ENCODE data around the gene EFL1. TPM values are rescaled to one million over a fixed set of nuclear protein-coding genes. Genes with fewer than 3 reads are reported as not detected.

Gene EFL1
- total and polyA plus RNA-seq, 2 donors from 2014 or later = 9.2 to 16.6 TPM

DNA sequence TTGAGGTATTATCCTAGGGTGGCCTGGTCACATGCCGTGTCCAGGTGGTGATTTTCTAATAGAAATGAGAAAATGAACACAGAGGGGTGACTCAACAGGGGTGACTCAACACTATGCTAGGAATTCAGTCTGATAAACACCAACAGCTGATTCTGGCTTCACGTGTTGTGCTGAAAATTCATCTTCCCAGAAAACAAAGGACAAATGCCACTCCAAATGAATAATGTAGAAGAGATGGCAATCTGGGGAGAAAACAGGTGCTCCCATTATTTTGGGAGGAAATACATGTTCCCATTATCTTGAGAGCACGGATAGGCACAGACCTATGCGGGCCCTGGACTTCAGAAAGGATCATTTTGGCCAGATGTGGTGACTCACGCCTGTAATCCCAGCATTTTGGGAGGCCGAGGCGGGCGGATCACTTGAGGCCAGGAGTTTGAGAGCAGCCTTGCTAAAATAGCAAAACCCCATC, 115.5 kb downstream of the EFL1 start:
- no peak overlapping the region for H3K27ac ChIP-seq (ENCODE audit: low read depth in 2 of 2, low read length in 2 of 2)
- FAIRE-seq (no peak), DNase-seq (no peak)
- H3K9me3 ChIP-seq (ENCODE audit: control insufficient read depth in 2 of 3, insufficient read depth in 1 of 3, low read length in 3 of 3) = no peaks in the 10 kb centered on the region
- H3K4me3 ChIP-seq (ENCODE audit: low read length in 3 of 3) = no peak overlapping the region
- H3K4me1 ChIP-seq (ENCODE audit: control insufficient read depth in 2 of 3, insufficient read depth in 2 of 3, low read depth in 1 of 3, low read length in 3 of 3) = no peaks in the 10 kb centered on the region
- TF ChIP-seq, protein P1, sequence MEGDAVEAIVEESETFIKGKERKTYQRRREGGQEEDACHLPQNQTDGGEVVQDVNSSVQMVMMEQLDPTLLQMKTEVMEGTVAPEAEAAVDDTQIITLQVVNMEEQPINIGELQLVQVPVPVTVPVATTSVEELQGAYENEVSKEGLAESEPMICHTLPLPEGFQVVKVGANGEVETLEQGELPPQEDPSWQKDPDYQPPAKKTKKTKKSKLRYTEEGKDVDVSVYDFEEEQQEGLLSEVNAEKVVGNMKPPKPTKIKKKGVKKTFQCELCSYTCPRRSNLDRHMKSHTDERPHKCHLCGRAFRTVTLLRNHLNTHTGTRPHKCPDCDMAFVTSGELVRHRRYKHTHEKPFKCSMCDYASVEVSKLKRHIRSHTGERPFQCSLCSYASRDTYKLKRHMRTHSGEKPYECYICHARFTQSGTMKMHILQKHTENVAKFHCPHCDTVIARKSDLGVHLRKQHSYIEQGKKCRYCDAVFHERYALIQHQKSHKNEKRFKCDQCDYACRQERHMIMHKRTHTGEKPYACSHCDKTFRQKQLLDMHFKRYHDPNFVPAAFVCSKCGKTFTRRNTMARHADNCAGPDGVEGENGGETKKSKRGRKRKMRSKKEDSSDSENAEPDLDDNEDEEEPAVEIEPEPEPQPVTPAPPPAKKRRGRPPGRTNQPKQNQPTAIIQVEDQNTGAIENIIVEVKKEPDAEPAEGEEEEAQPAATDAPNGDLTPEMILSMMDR (IDR thresholded peaks at IDR 0.05; ENCODE audit: borderline replicate concordance, extremely low read depth, insufficient read depth) = no peak
- H3K9ac ChIP-seq (ENCODE audit: low read length in 3 of 3) = no peak overlapping the region
- intact Hi-C loops (cut with DNase I) = no loop called here
- H3K27me3 ChIP-seq (ENCODE audit: control insufficient read depth, insufficient read depth, low read length) = no peaks in the 10 kb centered on the region
- peaks cover 0 to 11% (median 0%) of the 10 kb centered on the region in 3 donors for H3K36me3 ChIP-seq (ENCODE audit: control insufficient read depth in 2 of 3, insufficient read depth in 3 of 3, low read length in 3 of 3)

DNA sequence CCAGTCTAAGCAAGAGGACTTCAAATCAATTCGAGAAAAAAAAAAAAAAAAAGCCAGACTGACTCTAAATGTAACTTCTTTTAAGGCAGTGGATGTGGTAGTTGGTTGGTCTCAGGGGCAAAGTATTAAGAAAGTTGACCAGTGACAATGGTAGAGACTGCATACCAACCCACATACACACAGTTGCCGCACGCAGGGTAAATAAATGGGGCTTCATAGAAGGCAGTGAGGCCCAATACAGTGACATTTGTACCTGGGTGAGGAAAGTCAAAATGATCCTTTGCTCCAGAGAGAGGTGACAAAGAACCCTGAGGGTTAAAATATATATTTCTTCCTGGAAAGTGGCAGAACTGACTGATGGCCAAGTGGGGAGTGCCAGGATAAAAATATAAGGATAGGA, 116.0 kb downstream of the EFL1 start:
- intact Hi-C loops (cut with DNase I) = no loop called here
- Histone ChIP-seq H3K36me3 (ENCODE audit: control insufficient read depth in 2 of 3, insufficient read depth in 3 of 3, low read length in 3 of 3) (peaks cover 0 to 9% (median 0%) of the 10 kb centered on the region in 3 donors), H3K4me1 (ENCODE audit: control insufficient read depth in 2 of 3, insufficient read depth in 2 of 3, low read depth in 1 of 3, low read length in 3 of 3) (no peaks in the 10 kb centered on the region), H3K9me3 (ENCODE audit: control insufficient read depth in 2 of 3, insufficient read depth in 1 of 3, low read length in 3 of 3) (no peaks in the 10 kb centered on the region), H3K9ac (ENCODE audit: low read length in 3 of 3) (no peak overlapping the region), H3K27me3 (ENCODE audit: control insufficient read depth, insufficient read depth, low read length) (no peaks in the 10 kb centered on the region), H3K4me3 (ENCODE audit: low read length in 3 of 3) (no peak overlapping the region), H3K27ac (ENCODE audit: low read depth in 2 of 2, low read length in 2 of 2) (no peak overlapping the region)
- DNase-seq = no peak
- FAIRE-seq = no peak
- TF ChIP-seq, protein P1 (IDR thresholded peaks at IDR 0.05; ENCODE audit: borderline replicate concordance, extremely low read depth, insufficient read depth) = no peak

DNA sequence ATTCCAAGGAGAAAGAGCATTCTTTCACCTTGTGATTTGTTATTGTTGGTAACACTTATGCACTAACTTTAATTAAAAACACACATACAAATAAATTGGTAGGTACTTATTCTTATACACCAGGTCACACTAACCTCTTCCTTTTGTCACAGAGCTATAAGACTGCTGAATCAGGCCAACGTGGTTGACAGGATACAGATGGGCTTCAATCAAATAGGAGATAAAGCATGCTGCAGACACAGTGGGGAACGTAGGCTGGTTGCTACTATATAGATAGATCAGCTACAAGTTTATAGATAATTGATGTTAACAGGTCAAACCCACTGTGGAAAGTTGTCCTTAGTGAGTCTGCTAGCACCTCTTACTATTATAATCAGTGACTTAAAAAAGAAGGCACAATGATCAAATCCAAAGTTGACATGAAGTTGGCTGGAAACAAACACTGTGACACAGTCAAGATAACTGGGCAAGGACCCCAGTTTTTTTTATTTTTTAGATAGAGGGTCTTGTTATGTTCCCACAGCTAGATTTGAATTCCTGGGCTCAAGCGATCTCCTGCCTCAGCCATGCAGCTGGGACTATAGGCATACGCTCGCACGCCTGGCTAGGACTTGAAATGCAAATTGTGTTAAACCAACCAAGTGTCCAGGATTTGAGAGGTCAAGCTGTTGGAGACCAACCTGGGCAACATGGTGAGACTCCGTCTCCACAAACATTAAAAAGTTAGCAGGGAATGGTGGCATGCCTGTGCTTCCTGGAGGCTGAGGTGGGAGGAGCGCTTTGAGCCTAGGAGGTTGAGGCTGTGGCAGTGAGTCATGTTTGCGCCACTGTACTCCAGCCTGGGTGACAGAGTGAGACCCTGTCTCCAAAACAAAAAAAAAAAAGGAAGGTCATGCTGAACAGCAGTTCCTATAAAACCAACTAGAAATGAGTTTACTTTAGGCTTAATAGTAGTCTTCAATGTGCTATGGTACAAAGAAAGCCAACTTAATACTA, 118.8 kb downstream of the EFL1 start:
- Histone ChIP-seq H3K27me3 (ENCODE audit: control insufficient read depth, insufficient read depth, low read length) (no peaks in the 10 kb centered on the region), H3K9me3 (ENCODE audit: control insufficient read depth in 2 of 3, insufficient read depth in 1 of 3, low read length in 3 of 3) (no peaks in the 10 kb centered on the region), H3K4me3 (ENCODE audit: low read length in 3 of 3) (no peak overlapping the region), H3K36me3 (ENCODE audit: control insufficient read depth in 2 of 3, insufficient read depth in 3 of 3, low read length in 3 of 3) (no peaks in the 10 kb centered on the region), H3K9ac (ENCODE audit: low read length in 3 of 3) (no peak overlapping the region), H3K4me1 (ENCODE audit: control insufficient read depth in 2 of 3, insufficient read depth in 2 of 3, low read depth in 1 of 3, low read length in 3 of 3) (peaks cover 0 to 5% (median 2%) of the 10 kb centered on the region in 3 donors), H3K27ac (ENCODE audit: low read depth in 2 of 2, low read length in 2 of 2) (no peak overlapping the region)
- TF ChIP-seq, protein P1 (IDR thresholded peaks at IDR 0.05; ENCODE audit: borderline replicate concordance, extremely low read depth, insufficient read depth) = no peak
- FAIRE-seq (no peak), DNase-seq (no peak)
- intact Hi-C loops (cut with DNase I) = no loop called here

Data from kidney (tissue), 14 donors.